Urinary bladder (tissue), 4 donors: ENCODE data around the gene ZNF444. TPM values are rescaled to one million over a fixed set of nuclear protein-coding genes. Genes with fewer than 3 reads are reported as not detected.
A peak's percentile ranks its signal among the peaks of the same experiment; 100 is the strongest.

ENCODE experiments used
- DNase-seq: peaks from one replicate; pipeline ENCODE4 v3.0.0-alpha.2; 2015; ENCODE audit errors: extremely low spot score
- H3K27ac ChIP-seq: one replicate; pipeline ENCODE4 v1.5.1; 2013; ENCODE audit warnings: low read depth, mild to moderate bottlenecking, moderate library complexity
- H3K36me3 ChIP-seq: one replicate; pipeline ENCODE4 v1.6.1; 2013; ENCODE audit warnings: mild to moderate bottlenecking, moderate library complexity; ENCODE audit not compliant: insufficient read depth
- H3K4me1 ChIP-seq: one replicate; pipeline ENCODE4 v1.6.1; 2013; ENCODE audit warnings: mild to moderate bottlenecking, moderate library complexity; ENCODE audit not compliant: insufficient read depth
- H3K4me3 ChIP-seq: one replicate; pipeline ENCODE4 v1.5.1; 2013; ENCODE audit warnings: low read depth, low read length
- WGBS: extraction: QIAGEN DNeasy Blood & Tissue Kit; methylation state at CpG from one replicate; pipeline ENCODE4 v1.1.7; 2013; 5-methylcytosine and 5-hydroxymethylcytosine counted together
- polyA plus RNA-seq: library from polyadenylated mRNA; stranded (reverse); fragments of 200-250 nt; gene quantifications from one replicate; pipeline ENCODE4 v1.2.3, GENCODE V29; 2013
- total RNA-seq: library from RNA; depleted of rRNA; stranded (reverse); fragments of >200 nt; gene quantifications from one replicate; pipeline ENCODE4 v1.2.3, GENCODE V29; 2014
- donor health status: healthy with polysubstance abuse.
- donor health status: healthy.

The ZNF444 gene
- total and polyA plus RNA-seq, 2 donors, result 11.7 to 44.5 TPM

- Histone ChIP-seq H3K27ac (no peak overlapping the region), H3K4me3 (no peak overlapping the region), H3K36me3 (peaks cover 1% of the 10 kb centered on the region), H3K4me1 (peaks cover 2% of the 10 kb centered on the region)
- DNase-seq, result no peak
- 47% methylated on average over 24 of the region's 24 CpGs for WGBS
These were observed 29.3 kb upstream of the ZNF444 start for GRCh38 chr19:56111601-56112312.

GRCh38 chr19:56112313-56112709 is 28.8 kb upstream of the ZNF444 start:
- no peak for DNase-seq
- peaks cover 2% of the 10 kb centered on the region for H3K4me1 ChIP-seq
- no peak overlapping the region for H3K4me3 ChIP-seq
- H3K36me3 ChIP-seq, result peaks cover 1% of the 10 kb centered on the region
- WGBS, result 67% methylated on average over 10 of the region's 10 CpGs
- H3K27ac ChIP-seq, result no peak overlapping the region

GRCh38 chr19:56113074-56113632 is 27.9 kb upstream of the ZNF444 start:
- WGBS, result 77% methylated on average over 20 of the region's 20 CpGs
- no peak for DNase-seq
- Histone ChIP-seq H3K4me3 (no peak overlapping the region), H3K4me1 (peaks cover 2% of the 10 kb centered on the region), H3K27ac (no peak overlapping the region), H3K36me3 (peaks cover 1% of the 10 kb centered on the region)

GRCh38 chr19:56114051-56114777 is 26.9 kb upstream of the ZNF444 start:
- no peak overlapping the region for H3K4me3 ChIP-seq
- H3K36me3 ChIP-seq, result peaks cover 1% of the 10 kb centered on the region
- no peak overlapping the region for H3K27ac ChIP-seq
- no peak for DNase-seq
- no peaks in the 10 kb centered on the region for H3K4me1 ChIP-seq
- 82% methylated on average over 19 of the region's 19 CpGs for WGBS

GRCh38 chr19:56114778-56115110 is 26.3 kb upstream of the ZNF444 start:
- Histone ChIP-seq H3K4me1 (peaks cover 1% of the 10 kb centered on the region), H3K4me3 (no peak overlapping the region)

GRCh38 chr19:56115490-56115889 is 25.6 kb upstream of the ZNF444 start:
- Histone ChIP-seq H3K36me3 (peaks cover 1% of the 10 kb centered on the region), H3K27ac (no peak overlapping the region), H3K4me3 (no peak overlapping the region), H3K4me1 (peaks cover 4% of the 10 kb centered on the region)
- DNase-seq, result no peak
- WGBS, result 94% methylated on average over 21 of the region's 21 CpGs

More at GRCh38 chr19:56114778-56115110, 26.3 kb upstream of the ZNF444 start:
- Histone ChIP-seq H3K36me3 (peaks cover 1% of the 10 kb centered on the region), H3K27ac (no peak overlapping the region)
- no peak for DNase-seq
- 90% methylated on average over 10 of the region's 10 CpGs for WGBS

GRCh38 chr19:56116606-56117005 is 24.5 kb upstream of the ZNF444 start:
- Histone ChIP-seq H3K27ac (no peak overlapping the region), H3K36me3 (peaks cover 1% of the 10 kb centered on the region), H3K4me1 (peaks cover 4% of the 10 kb centered on the region), H3K4me3 (no peak overlapping the region)
- no peak for DNase-seq
- 94% methylated on average over 6 of the region's 6 CpGs for WGBS

- H3K27ac ChIP-seq, result no peak overlapping the region
- WGBS, result 81% methylated on average over 14 of the region's 14 CpGs
These were observed 23.7 kb upstream of the ZNF444 start for GRCh38 chr19:56117376-56117884.

GRCh38 chr19:56117889-56118288 is 23.2 kb upstream of the ZNF444 start:
- 67% methylated on average over 9 of the region's 9 CpGs for WGBS
- H3K4me1 ChIP-seq, result peaks cover 4% of the 10 kb centered on the region
- peaks cover 1% of the 10 kb centered on the region for H3K36me3 ChIP-seq
- no peak overlapping the region for H3K27ac ChIP-seq
- no peak for DNase-seq
- no peak overlapping the region for H3K4me3 ChIP-seq

More at GRCh38 chr19:56117376-56117884, 23.7 kb upstream of the ZNF444 start:
- Histone ChIP-seq H3K4me3 (no peak overlapping the region), H3K4me1 (peaks cover 4% of the 10 kb centered on the region), H3K36me3 (peaks cover 1% of the 10 kb centered on the region)
- DNase-seq, result no peak

GRCh38 chr19:56118666-56119581 is 22.2 kb upstream of the ZNF444 start:
- peaks cover 4% of the 10 kb centered on the region for H3K4me1 ChIP-seq
- H3K36me3 ChIP-seq, result peaks cover 1% of the 10 kb centered on the region
- H3K27ac ChIP-seq, result no peak overlapping the region
- no peak overlapping the region for H3K4me3 ChIP-seq
- DNase-seq, result no peak
- WGBS, result 46% methylated on average over 8 of the region's 8 CpGs

GRCh38 chr19:56119582-56119978 is 21.5 kb upstream of the ZNF444 start:
- WGBS, result 24% methylated on average over 16 of the region's 16 CpGs

GRCh38 chr19:56120002-56120370 is 21.1 kb upstream of the ZNF444 start:
- Histone ChIP-seq H3K4me1 (peaks cover 4% of the 10 kb centered on the region), H3K27ac (peak overlapping the region; percentile 69), H3K36me3 (no peaks in the 10 kb centered on the region), H3K4me3 (peak overlapping the region; percentile 74)
- 15% methylated on average over 8 of the region's 8 CpGs for WGBS
- no peak for DNase-seq

More at GRCh38 chr19:56119582-56119978, 21.5 kb upstream of the ZNF444 start:
- H3K4me1 ChIP-seq, result peaks cover 4% of the 10 kb centered on the region
- no peaks in the 10 kb centered on the region for H3K36me3 ChIP-seq
- no peak overlapping the region for H3K27ac ChIP-seq
- no peak for DNase-seq
- peak overlapping the region; percentile 74 for H3K4me3 ChIP-seq
